HEK293T (cell line): Measurements from ENCODE around the gene TMEM151B.

Experiments used
- NFRKB ChIP-seq: fragments of 450-650 bp; IDR thresholded peaks from 2 replicates; pipeline ENCODE4 v1.6.1; 2016; ENCODE audit warnings: mild to moderate bottlenecking, moderate library complexity
- SP1 ChIP-seq: fragments of 450-650 bp; IDR thresholded peaks from 2 replicates; pipeline ENCODE4 v1.6.1; 2017

DNA sequence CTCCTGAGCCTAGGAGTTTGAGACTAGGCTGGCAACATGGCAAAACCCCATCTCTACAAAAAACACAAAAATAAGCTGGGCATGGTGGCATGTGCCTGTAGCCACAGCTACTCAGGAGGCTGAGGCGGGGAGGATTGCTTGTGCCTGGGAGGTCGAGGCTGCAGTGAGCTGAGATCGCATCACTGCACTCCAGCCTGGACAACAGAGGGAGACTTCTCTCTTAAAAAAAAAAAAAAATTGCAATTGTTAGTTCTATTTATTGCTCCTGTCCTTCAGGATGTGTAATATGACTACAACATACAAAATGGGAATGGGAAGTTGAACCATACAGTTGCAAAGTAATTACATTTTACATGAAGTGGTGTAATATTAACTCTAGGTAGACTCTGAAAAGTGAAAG, 51.0 kb downstream of the TMEM151B start:
- TF ChIP-seq SP1: no peak
- no peak for TF ChIP-seq NFRKB
